ENCODE measurements around the gene NTNG1.
"Not testable (repeated sequence)": the region's sequence is repeated elsewhere in the genome, so short reads cannot be mapped to it uniquely, and the experiment has no call there.

The NTNG1 gene

GRCh38 chr1:107200631-107201030 lies 59.8 kb downstream of the NTNG1 start:
- no peak for DNase-seq

- DNase-seq = no peak
These were observed 61.2 kb downstream of the NTNG1 start for GRCh38 chr1:107202007-107202406.

- DNase-seq = no peak
These were observed 72.4 kb downstream of the NTNG1 start for GRCh38 chr1:107213225-107213624.

GRCh38 chr1:107220036-107220435 lies 79.2 kb downstream of the NTNG1 start:
- no peak for DNase-seq

GRCh38 chr1:107225706-107226105 lies 84.9 kb downstream of the NTNG1 start:
- DNase-seq = no peak

GRCh38 chr1:107228704-107229371 lies 88.0 kb downstream of the NTNG1 start:
- DNase-seq = no peak

GRCh38 chr1:107229711-107230110 lies 88.9 kb downstream of the NTNG1 start:
- no peak for DNase-seq

- no peak for DNase-seq
These were observed 89.3 kb downstream of the NTNG1 start for GRCh38 chr1:107230121-107230520.

- no peak for DNase-seq
These were observed 90.5 kb downstream of the NTNG1 start for GRCh38 chr1:107231291-107231690.

GRCh38 chr1:107232426-107232825 lies 91.6 kb downstream of the NTNG1 start:
- DNase-seq = no peak

- DNase-seq = not testable (repeated sequence)
These were observed 95.9 kb downstream of the NTNG1 start for GRCh38 chr1:107236760-107237159.

- no peak for DNase-seq
These were observed 102.6 kb downstream of the NTNG1 start for GRCh38 chr1:107243461-107243860.

- no peak for DNase-seq
These were observed 104.1 kb downstream of the NTNG1 start for GRCh38 chr1:107244709-107245500.

- no peak for DNase-seq
These were observed 106.0 kb downstream of the NTNG1 start for GRCh38 chr1:107246775-107247345.

- no peak for DNase-seq
These were observed 106.8 kb downstream of the NTNG1 start for GRCh38 chr1:107247679-107248078.

GRCh38 chr1:107250169-107250568 lies 109.3 kb downstream of the NTNG1 start:
- no peak for DNase-seq

GRCh38 chr1:107251083-107251482 lies 110.2 kb downstream of the NTNG1 start:
- no peak for DNase-seq

GRCh38 chr1:107251839-107252238 lies 111.0 kb downstream of the NTNG1 start:
- DNase-seq = no peak

GRCh38 chr1:107252271-107252670 lies 111.4 kb downstream of the NTNG1 start:
- DNase-seq = no peak

GRCh38 chr1:107254306-107254705 lies 113.5 kb downstream of the NTNG1 start:
- DNase-seq = no peak

- DNase-seq = no peak
These were observed 114.6 kb downstream of the NTNG1 start for GRCh38 chr1:107255469-107255868.

GRCh38 chr1:107262467-107263286 lies 121.8 kb downstream of the NTNG1 start:
- DNase-seq = no peak

GRCh38 chr1:107263291-107263915 lies 122.6 kb downstream of the NTNG1 start:
- no peak for DNase-seq
